Neural cell (in vitro differentiated cells): ENCODE results near the gene RSRC1. TPM values are rescaled to one million over a fixed set of nuclear protein-coding genes. Genes with fewer than 3 reads are reported as not detected.

Experiments used
- H2AFZ ChIP-seq: fragments of 200-600, 300-800 bp; sonication (generic), shearing (Covaris generic); 2 replicates; pipeline ENCODE4 v1.6.0; 2014; ENCODE audit warnings: low read depth, mild to moderate bottlenecking, antibody characterized with exemption, low read length, moderate library complexity
- H3F3A ChIP-seq: fragments of 200-600 bp; shearing (Covaris generic); 2 replicates; pipeline ENCODE4 v1.6.1; 2016; ENCODE audit warnings: mild to moderate bottlenecking, moderate library complexity, mixed read lengths, antibody characterized with exemption, low read length; ENCODE audit not compliant: insufficient read depth, poor library complexity, severe bottlenecking
- H3K27ac ChIP-seq: fragments of 200-600, 300-800 bp; sonication (generic), shearing (Covaris generic); 2 replicates; pipeline ENCODE4 v1.5.1; 2014; ENCODE audit warnings: mild to moderate bottlenecking, low read length, moderate library complexity
- H3K27me3 ChIP-seq: fragments of 300-800, 200-600 bp; sonication (generic), shearing (Covaris generic); 2 replicates; pipeline ENCODE4 v1.6.0; 2014; ENCODE audit warnings: mild to moderate bottlenecking, low read depth, low read length, moderate library complexity; ENCODE audit not compliant: insufficient read depth
- H3K36me3 ChIP-seq: fragments of 300-800, 200-600 bp; sonication (generic), shearing (Covaris generic); 2 replicates; pipeline ENCODE4 v1.5.1; 2014; ENCODE audit warnings: mild to moderate bottlenecking, antibody characterized with exemption, low read length, moderate library complexity; ENCODE audit not compliant: insufficient read depth
- H3K4me2 ChIP-seq: fragments of 300-800, 200-600 bp; sonication (generic), shearing (Covaris generic); 2 replicates; pipeline ENCODE4 v1.6.0; 2014; ENCODE audit warnings: mild to moderate bottlenecking, low read length
- H3K4me3 ChIP-seq: fragments of 300-800, 200-600 bp; sonication (generic), shearing (Covaris generic); 2 replicates; pipeline ENCODE4 v1.5.1; 2014; ENCODE audit warnings: mild to moderate bottlenecking, low read length, moderate library complexity
- H3K79me2 ChIP-seq: fragments of 200-600 bp; shearing (Covaris generic); replicated peaks from 2 replicates; pipeline ENCODE4 v1.6.0; 2014; ENCODE audit warnings: mild to moderate bottlenecking, low read length, moderate library complexity; ENCODE audit not compliant: insufficient read depth
- H3K9ac ChIP-seq: fragments of 300-800, 200-600 bp; sonication (generic), shearing (Covaris generic); 2 replicates; pipeline ENCODE4 v1.6.1; 2016; ENCODE audit warnings: mild to moderate bottlenecking, low read length, mixed read lengths
- H3K9me2 ChIP-seq: fragments of 200-600 bp; shearing (Covaris generic); 2 replicates; pipeline ENCODE4 v1.6.1; 2016; ENCODE audit warnings: mild to moderate bottlenecking, low read length, mixed read lengths; ENCODE audit not compliant: insufficient read depth
- H3K9me3 ChIP-seq: fragments of 200-600, 300-800 bp; sonication (generic), shearing (Covaris generic); 2 replicates; pipeline ENCODE4 v1.6.1; 2016; ENCODE audit warnings: mild to moderate bottlenecking, mixed run types, low read length, moderate library complexity, mixed read lengths
- H4K20me1 ChIP-seq: fragments of 200-600 bp; shearing (Covaris generic); 2 replicates; pipeline ENCODE4 v1.6.1; 2016; ENCODE audit warnings: mild to moderate bottlenecking, mixed run types; ENCODE audit not compliant: insufficient read depth
- CTCF ChIP-seq: fragments of 450-650 bp; IDR thresholded peaks from 2 replicates; pipeline ENCODE4 v1.5.1; 2014; ENCODE audit warnings: antibody characterized with exemption, mild to moderate bottlenecking, moderate library complexity; ENCODE audit not compliant: poor library complexity, severe bottlenecking
- EP300 ChIP-seq: fragments of 450-650 bp; conservative IDR thresholded peaks from 2 replicates; pipeline ENCODE4 v1.6.1; 2014; ENCODE audit warnings: antibody characterized with exemption, mild to moderate bottlenecking, moderate library complexity; ENCODE audit not compliant: poor library complexity, severe bottlenecking
- EZH2 ChIP-seq: fragments of 200-600, 300-800 bp; shearing (Covaris generic), sonication (generic); IDR thresholded peaks from 2 replicates; pipeline ENCODE4 v1.6.1; 2014; ENCODE audit warnings: antibody characterized with exemption, low read length, borderline replicate concordance, mild to moderate bottlenecking; ENCODE audit not compliant: insufficient read depth, poor library complexity, severe bottlenecking
- MXI1 ChIP-seq: fragments of 450-650 bp; conservative IDR thresholded peaks from 2 replicates; pipeline ENCODE4 v1.6.1; 2014; ENCODE audit warnings: antibody characterized with exemption, mild to moderate bottlenecking; ENCODE audit not compliant: poor library complexity, severe bottlenecking
- POLR2AphosphoS5 ChIP-seq: IDR thresholded peaks from 2 replicates; pipeline ENCODE4 v1.6.1; 2012
- RAD21 ChIP-seq: fragments of 450-650 bp; conservative IDR thresholded peaks from 2 replicates; pipeline ENCODE4 v1.6.1; 2014; ENCODE audit warnings: antibody characterized with exemption, mild to moderate bottlenecking, moderate library complexity
- REST ChIP-seq: IDR thresholded peaks from 2 replicates; pipeline ENCODE4 v1.6.1; 2012; ENCODE audit warnings: borderline replicate concordance
- SMC3 ChIP-seq: fragments of 450-650 bp; conservative IDR thresholded peaks from 2 replicates; pipeline ENCODE4 v1.6.1; 2014; ENCODE audit warnings: antibody characterized with exemption, mild to moderate bottlenecking, moderate library complexity; ENCODE audit not compliant: poor library complexity
- TAF1 ChIP-seq: IDR thresholded peaks from 2 replicates; pipeline ENCODE4 v1.6.1; 2012; ENCODE audit warnings: low read depth
- polyA plus RNA-seq: library from polyadenylated mRNA; depleted of rRNA; stranded (reverse); fragments of >200 nt; gene quantifications from 2 replicates; pipeline ENCODE4 v1.2.3, GENCODE V29; 2014

RSRC1 gene
- polyA plus RNA-seq, 1 donor from 2014 or later: 28.1 TPM

GRCh38 chr3:158127250-158128219 is 17.6 kb downstream of the RSRC1 start:
- no peak overlapping the region for H3K4me3 ChIP-seq
- no peaks in the 10 kb centered on the region for H3K9me2 ChIP-seq
- H3K9ac ChIP-seq: no peak overlapping the region
- peaks cover 8% of the 10 kb centered on the region for H3K9me3 ChIP-seq
- no peaks in the 10 kb centered on the region for H3F3A ChIP-seq
- TF ChIP-seq RAD21 (no peak), SMC3 (no peak), POLR2AphosphoS5 (no peak), CTCF (no peak), TAF1 (no peak), EP300 (no peak), MXI1 (no peak), REST (no peak), EZH2 (no peak)
- peaks cover 3% of the 10 kb centered on the region for H3K36me3 ChIP-seq
- no peak overlapping the region for H2AFZ ChIP-seq
- H3K27me3 ChIP-seq: no peaks in the 10 kb centered on the region
- H3K79me2 ChIP-seq: no peaks in the 10 kb centered on the region
- H3K4me2 ChIP-seq: no peak overlapping the region
- H3K27ac ChIP-seq: no peak overlapping the region
- H4K20me1 ChIP-seq: no peaks in the 10 kb centered on the region

GRCh38 chr3:158128755-158129154 is 18.9 kb downstream of the RSRC1 start:
- H3K9ac ChIP-seq: no peak overlapping the region
- H3K27ac ChIP-seq: no peak overlapping the region
- no peak overlapping the region for H2AFZ ChIP-seq
- no peaks in the 10 kb centered on the region for H4K20me1 ChIP-seq
- H3F3A ChIP-seq: no peaks in the 10 kb centered on the region
- H3K27me3 ChIP-seq: no peaks in the 10 kb centered on the region
- H3K9me3 ChIP-seq: peaks cover 8% of the 10 kb centered on the region
- H3K9me2 ChIP-seq: no peaks in the 10 kb centered on the region
- H3K4me2 ChIP-seq: no peak overlapping the region
- H3K79me2 ChIP-seq: no peaks in the 10 kb centered on the region
- TF ChIP-seq EP300: no peak
- no peak for TF ChIP-seq REST
- TF ChIP-seq RAD21: no peak
- no peak for TF ChIP-seq SMC3
- no peak for TF ChIP-seq TAF1
- no peak for TF ChIP-seq MXI1
- TF ChIP-seq POLR2AphosphoS5: no peak
- no peak for TF ChIP-seq CTCF
- no peak for TF ChIP-seq EZH2
- H3K36me3 ChIP-seq: peaks cover 3% of the 10 kb centered on the region
- H3K4me3 ChIP-seq: no peak overlapping the region
